ENCODE data around the gene PGBD5. TPM values are rescaled to one million over a fixed set of nuclear protein-coding genes. Genes with fewer than 3 reads are reported as not detected.
A peak's percentile ranks its signal among the peaks of the same experiment; 100 is the strongest.

Gene PGBD5
- total and polyA plus RNA-seq, 9 of the 15 experiments (the other 6 are each of a cell fraction or from before 2014, with no cell fraction given) = under 0.01 to 0.40 (median 0.10) TPM; not detected in 3

GRCh38 chr1:230328342-230329015 is 97.7 kb downstream of the PGBD5 start (continued):
- TF ChIP-seq SOX6 (IDR thresholded peaks at IDR 0.05) = no peak
- TF ChIP-seq POLR2H (tag; IDR thresholded peaks at IDR 0.05; ENCODE audit: low read depth) = no peak
- no peak for TF ChIP-seq ZNF589 (CRISPR knock-in tag; IDR thresholded peaks at IDR 0.05; ENCODE audit: low read depth)
- no peak for TF ChIP-seq HNRNPH1 (optimal IDR thresholded peaks at IDR 0.05; ENCODE audit: low read depth, low read length)
- no peak for TF ChIP-seq CLOCK (CRISPR knock-in tag; IDR thresholded peaks at IDR 0.05; ENCODE audit: borderline replicate concordance)
- TF ChIP-seq ZC3H11A (IDR thresholded peaks at IDR 0.05; ENCODE audit: low read depth, low read length) = no peak
- TF ChIP-seq ZFX (CRISPR knock-in tag; IDR thresholded peaks at IDR 0.05) = no peak

- peak in 2 of 4 experiments; percentile 46 to 49 for DNase-seq (ENCODE audit: extremely low read depth in 1 of 4, low spot score in 3 of 4)
- H3K27me3 ChIP-seq (ENCODE audit: control insufficient read depth in 2 of 2, insufficient read depth in 2 of 2, low read length in 2 of 2) = peaks cover 39 to 73% of the 10 kb centered on the region in 2 experiments
- intact Hi-C loops (cut with micrococcal nuclease) = no loop called here
- H3K9ac ChIP-seq (ENCODE audit: insufficient read depth in 1 of 2, low read depth in 2 of 2, low read length in 2 of 2) = no peak overlapping the region
- WGBS (ENCODE audit: insufficient coverage, low coverage, missing lambda C conversion rate) = 1% methylated on average over 9 of the region's 9 CpGs
- in situ Hi-C loops (cut with MboI) = no loop called here
- FAIRE-seq = peak; percentile 35
- no peak overlapping the region for H3K4me3 ChIP-seq
- CTCF ChIA-PET (ENCODE audit: low intra/inter-chr PET ratio) = no interaction called here
- POLR2A ChIA-PET = interaction anchor here (1.0 kb wide), 1 partner anchor 8 kb away, joined by 3 read pairs; no protein-coding TSS in a partner anchor
- no peaks in the 10 kb centered on the region for H3K9me3 ChIP-seq (replicated peaks; ENCODE audit: control insufficient read depth, insufficient read depth, low read depth, low read length)
- H3K4me1 ChIP-seq (replicated peaks in 1 of 2; ENCODE audit: control insufficient read depth in 2 of 2, insufficient read depth in 2 of 2, low read length in 2 of 2) = peaks cover 7 to 10% of the 10 kb centered on the region in 2 experiments; a peak in 4 of 5 replicates
- peak overlapping the region; percentile 30 for H3K4me2 ChIP-seq (ENCODE audit: insufficient read depth, low read length)
- no peaks in the 10 kb centered on the region for H3K36me3 ChIP-seq (ENCODE audit: control insufficient read depth, insufficient read depth, low read length)
- H3K27ac ChIP-seq (ENCODE audit: extremely low read depth, low read depth, low read length) = no peak overlapping the region
- H4K20me1 ChIP-seq (replicated peaks; ENCODE audit: control insufficient read depth, insufficient read depth, low read length) = no peaks in the 10 kb centered on the region
- H2AFZ ChIP-seq (ENCODE audit: low read depth, low read length) = peak overlapping the region; percentile 12; the same call in 1 of the 2 replicates
- no TSS peak for BruUV-seq (replicated peaks)
- peak; percentile 9; the same call in 2 of the 3 replicates for ATAC-seq
- H3K79me2 ChIP-seq (ENCODE audit: control insufficient read depth, insufficient read depth, low read length) = no peaks in the 10 kb centered on the region
- peaks cover 2% of the 10 kb centered on the region for H3K9me1 ChIP-seq (ENCODE audit: control insufficient read depth, insufficient read depth, low read length)
- TF ChIP-seq ESRRA (IDR thresholded peaks at IDR 0.05; ENCODE audit: borderline replicate concordance, low read depth) (no peak), JUND (IDR thresholded peaks at IDR 0.05; ENCODE audit: borderline replicate concordance, low read depth, low read length) (peak; percentile 83), JUND (tag; IDR thresholded peaks at IDR 0.05; ENCODE audit: borderline replicate concordance, low read depth, low read length) (peak; percentile 74; the same call in 1 of the 3 replicates), ID3 (CRISPR knock-in tag; IDR thresholded peaks at IDR 0.05) (no peak), ID3 (tag; IDR thresholded peaks at IDR 0.05) (no peak), JUN (IDR thresholded peaks at IDR 0.05; ENCODE audit: borderline replicate concordance, low read depth, low read length) (peak; percentile 61; the same call in 1 of the 2 replicates), JUN (CRISPR knock-in tag; IDR thresholded peaks at IDR 0.05; ENCODE audit: borderline replicate concordance) (no peak), PURB (CRISPR knock-in tag; IDR thresholded peaks at IDR 0.05; ENCODE audit: low read depth) (no peak), FOSL1 (tag; conservative IDR thresholded peaks at IDR 0.05) (peak; percentile 98), SMARCA4 (IDR thresholded peaks at IDR 0.05) (peak; percentile 49; the same call in 1 of the 2 replicates), EGR1 (conservative IDR thresholded peaks at IDR 0.05) (0 out of 2 replicates have a peak, but pooled peaks have one; percentile 1), ARID1B (IDR thresholded peaks at IDR 0.05) (peak; percentile 55; the same call in 1 of the 2 replicates), RFX1 (IDR thresholded peaks at IDR 0.05) (peak; percentile 39)
Measured at GRCh38 chr1:230327892-230328284, 98.2 kb downstream of the PGBD5 start.

All from K562 (cell line).